Measurements from ENCODE around the gene SMAD7. TPM values are rescaled to one million over a fixed set of nuclear protein-coding genes. Genes with fewer than 3 reads are reported as not detected.

SMAD7 gene
- total and polyA plus RNA-seq, 2 experiments from 2014 or later, result 11.8 to 29.8 TPM

DNA sequence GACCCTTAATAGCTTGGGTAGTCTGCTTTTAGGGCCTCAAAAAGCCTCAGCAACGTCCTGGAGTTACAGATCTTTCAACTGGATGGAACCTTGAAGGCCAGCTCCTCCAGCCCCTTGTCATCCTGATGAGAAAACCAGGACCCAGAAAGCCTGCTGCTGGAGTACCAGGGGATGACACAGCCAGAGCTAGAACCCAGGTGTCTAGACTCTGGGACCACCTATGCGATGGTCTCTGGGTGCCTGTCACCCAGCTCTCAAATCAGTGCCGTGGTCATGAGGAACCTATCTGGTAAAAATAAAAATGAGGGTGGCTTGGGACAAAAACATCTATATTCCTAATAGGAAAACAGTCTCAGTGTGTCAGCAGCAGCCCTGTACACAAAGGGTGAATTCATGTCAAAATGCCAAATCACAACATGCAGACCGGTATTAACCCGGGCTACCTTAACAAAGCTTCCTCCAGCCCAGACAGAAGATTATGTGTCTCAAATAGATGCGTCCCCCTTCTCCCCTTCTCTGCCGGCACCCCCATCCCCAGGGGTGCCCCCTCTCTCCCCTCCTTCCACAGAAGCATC, 28.5 kb downstream of the SMAD7 start:
- Histone ChIP-seq H4K20me1 (replicated peaks; ENCODE audit: insufficient read depth) (peaks cover 32% of the 10 kb centered on the region), H2AFZ (no peak overlapping the region), H3K9me2 (ENCODE audit: insufficient read depth) (no peaks in the 10 kb centered on the region), H3F3A (replicated peaks; ENCODE audit: low read depth) (peaks cover 15% of the 10 kb centered on the region), H3K27me3 (ENCODE audit: insufficient read depth) (no peaks in the 10 kb centered on the region), H3K27ac (ENCODE audit: low read depth) (peak overlapping the region; percentile 63; the same call in 1 of the 2 replicates), H3K4me3 (no peak overlapping the region), H3K36me3 (ENCODE audit: insufficient read depth) (no peaks in the 10 kb centered on the region), H3K79me2 (replicated peaks; ENCODE audit: insufficient read depth) (peaks cover 71% of the 10 kb centered on the region), H3K4me2 (no peak overlapping the region), H3K4me1 (ENCODE audit: insufficient read depth) (peaks cover 39% of the 10 kb centered on the region)
- Mint-ChIP-seq H3K4me1 (peaks cover 64% of the 10 kb centered on the region), H3K36me3 (ENCODE audit: low read depth) (peaks cover 34% of the 10 kb centered on the region), H3K27ac (no peak overlapping the region), H3K27me3 (ENCODE audit: insufficient read depth, low read depth, poor library complexity) (peaks cover 14% of the 10 kb centered on the region), H3K9me3 (0 out of 3 replicates have a peak, but pooled peaks cover 3% of the 10 kb centered on the region), H3K4me3 (no peak overlapping the region)
- TF ChIP-seq, protein P1, sequence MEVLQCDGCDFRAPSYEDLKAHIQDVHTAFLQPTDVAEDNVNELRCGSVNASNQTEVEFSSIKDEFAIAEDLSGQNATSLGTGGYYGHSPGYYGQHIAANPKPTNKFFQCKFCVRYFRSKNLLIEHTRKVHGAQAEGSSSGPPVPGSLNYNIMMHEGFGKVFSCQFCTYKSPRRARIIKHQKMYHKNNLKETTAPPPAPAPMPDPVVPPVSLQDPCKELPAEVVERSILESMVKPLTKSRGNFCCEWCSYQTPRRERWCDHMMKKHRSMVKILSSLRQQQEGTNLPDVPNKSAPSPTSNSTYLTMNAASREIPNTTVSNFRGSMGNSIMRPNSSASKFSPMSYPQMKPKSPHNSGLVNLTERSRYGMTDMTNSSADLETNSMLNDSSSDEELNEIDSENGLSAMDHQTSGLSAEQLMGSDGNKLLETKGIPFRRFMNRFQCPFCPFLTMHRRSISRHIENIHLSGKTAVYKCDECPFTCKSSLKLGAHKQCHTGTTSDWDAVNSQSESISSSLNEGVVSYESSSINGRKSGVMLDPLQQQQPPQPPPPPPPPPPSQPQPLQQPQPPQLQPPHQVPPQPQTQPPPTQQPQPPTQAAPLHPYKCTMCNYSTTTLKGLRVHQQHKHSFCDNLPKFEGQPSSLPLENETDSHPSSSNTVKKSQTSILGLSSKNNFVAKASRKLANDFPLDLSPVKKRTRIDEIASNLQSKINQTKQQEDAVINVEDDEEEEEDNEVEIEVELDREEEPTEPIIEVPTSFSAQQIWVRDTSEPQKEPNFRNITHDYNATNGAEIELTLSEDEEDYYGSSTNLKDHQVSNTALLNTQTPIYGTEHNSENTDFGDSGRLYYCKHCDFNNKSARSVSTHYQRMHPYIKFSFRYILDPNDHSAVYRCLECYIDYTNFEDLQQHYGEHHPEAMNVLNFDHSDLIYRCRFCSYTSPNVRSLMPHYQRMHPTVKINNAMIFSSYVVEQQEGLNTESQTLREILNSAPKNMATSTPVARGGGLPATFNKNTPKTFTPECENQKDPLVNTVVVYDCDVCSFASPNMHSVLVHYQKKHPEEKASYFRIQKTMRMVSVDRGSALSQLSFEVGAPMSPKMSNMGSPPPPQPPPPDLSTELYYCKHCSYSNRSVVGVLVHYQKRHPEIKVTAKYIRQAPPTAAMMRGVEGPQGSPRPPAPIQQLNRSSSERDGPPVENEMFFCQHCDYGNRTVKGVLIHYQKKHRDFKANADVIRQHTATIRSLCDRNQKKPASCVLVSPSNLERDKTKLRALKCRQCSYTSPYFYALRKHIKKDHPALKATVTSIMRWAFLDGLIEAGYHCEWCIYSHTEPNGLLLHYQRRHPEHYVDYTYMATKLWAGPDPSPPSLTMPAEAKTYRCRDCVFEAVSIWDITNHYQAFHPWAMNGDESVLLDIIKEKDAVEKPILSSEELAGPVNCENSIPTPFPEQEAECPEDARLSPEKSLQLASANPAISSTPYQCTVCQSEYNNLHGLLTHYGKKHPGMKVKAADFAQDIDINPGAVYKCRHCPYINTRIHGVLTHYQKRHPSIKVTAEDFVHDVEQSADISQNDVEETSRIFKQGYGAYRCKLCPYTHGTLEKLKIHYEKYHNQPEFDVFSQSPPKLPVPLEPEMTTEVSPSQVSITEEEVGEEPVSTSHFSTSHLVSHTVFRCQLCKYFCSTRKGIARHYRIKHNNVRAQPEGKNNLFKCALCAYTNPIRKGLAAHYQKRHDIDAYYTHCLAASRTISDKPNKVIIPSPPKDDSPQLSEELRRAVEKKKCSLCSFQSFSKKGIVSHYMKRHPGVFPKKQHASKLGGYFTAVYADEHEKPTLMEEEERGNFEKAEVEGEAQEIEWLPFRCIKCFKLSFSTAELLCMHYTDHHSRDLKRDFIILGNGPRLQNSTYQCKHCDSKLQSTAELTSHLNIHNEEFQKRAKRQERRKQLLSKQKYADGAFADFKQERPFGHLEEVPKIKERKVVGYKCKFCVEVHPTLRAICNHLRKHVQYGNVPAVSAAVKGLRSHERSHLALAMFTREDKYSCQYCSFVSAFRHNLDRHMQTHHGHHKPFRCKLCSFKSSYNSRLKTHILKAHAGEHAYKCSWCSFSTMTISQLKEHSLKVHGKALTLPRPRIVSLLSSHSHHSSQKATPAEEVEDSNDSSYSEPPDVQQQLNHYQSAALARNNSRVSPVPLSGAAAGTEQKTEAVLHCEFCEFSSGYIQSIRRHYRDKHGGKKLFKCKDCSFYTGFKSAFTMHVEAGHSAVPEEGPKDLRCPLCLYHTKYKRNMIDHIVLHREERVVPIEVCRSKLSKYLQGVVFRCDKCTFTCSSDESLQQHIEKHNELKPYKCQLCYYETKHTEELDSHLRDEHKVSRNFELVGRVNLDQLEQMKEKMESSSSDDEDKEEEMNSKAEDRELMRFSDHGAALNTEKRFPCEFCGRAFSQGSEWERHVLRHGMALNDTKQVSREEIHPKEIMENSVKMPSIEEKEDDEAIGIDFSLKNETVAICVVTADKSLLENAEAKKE (CRISPR knock-in tag; IDR thresholded peaks at IDR 0.05), result no peak
- no peak for DNase-seq (ENCODE audit: low spot score)
- ATAC-seq, result no peak

DNA sequence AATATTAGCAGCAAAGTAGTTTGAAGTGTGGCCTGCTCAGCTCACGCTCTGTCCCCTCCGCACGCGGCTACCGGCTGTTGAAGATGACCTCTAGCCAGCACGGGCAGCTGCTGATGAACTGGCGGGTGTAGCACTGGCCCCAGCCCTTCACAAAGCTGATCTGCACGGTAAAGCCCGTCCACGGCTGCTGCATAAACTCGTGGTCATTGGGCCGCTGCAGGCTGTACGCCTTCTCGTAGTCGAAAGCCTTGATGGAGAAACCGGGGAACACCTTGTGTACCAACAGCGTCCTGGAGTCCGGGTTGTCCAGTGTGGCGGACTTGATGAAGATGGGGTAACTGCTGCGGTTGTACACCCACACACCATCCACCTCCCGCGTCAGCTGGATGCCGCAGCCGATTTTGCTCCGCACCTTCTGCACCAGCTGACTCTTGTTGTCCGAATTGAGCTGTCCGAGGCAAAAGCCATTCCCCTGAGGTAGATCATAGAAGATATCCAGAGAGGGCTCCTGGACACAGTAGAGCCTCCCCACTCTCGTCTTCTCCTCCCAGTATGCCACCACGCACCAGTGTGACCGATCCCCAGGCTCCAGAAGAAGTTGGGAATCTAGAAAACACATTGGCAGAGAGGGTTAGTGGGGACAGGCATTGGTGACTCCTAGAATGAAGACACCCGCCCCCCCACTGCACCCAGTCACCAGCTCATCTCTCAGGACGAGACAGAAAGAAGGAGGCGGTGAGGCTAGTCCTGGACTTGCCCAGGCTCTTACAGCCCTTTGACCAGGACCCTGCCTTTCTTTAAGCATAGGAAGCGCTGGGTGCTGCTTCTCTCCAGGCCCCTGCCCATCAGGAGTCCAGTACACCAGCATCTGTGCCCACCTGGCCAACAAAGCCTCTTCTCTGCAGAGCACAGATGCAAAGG, 29.2 kb downstream of the SMAD7 start:
- Mint-ChIP-seq H3K4me3 (no peak overlapping the region), H3K27ac (no peak overlapping the region), H3K36me3 (ENCODE audit: low read depth) (peaks cover 34% of the 10 kb centered on the region), H3K9me3 (0 out of 3 replicates have a peak, but pooled peaks cover 3% of the 10 kb centered on the region), H3K27me3 (ENCODE audit: insufficient read depth, low read depth, poor library complexity) (peaks cover 12% of the 10 kb centered on the region), H3K4me1 (peaks cover 56% of the 10 kb centered on the region)
- Histone ChIP-seq H2AFZ (no peak overlapping the region), H3F3A (replicated peaks; ENCODE audit: low read depth) (peaks cover 19% of the 10 kb centered on the region), H3K27me3 (ENCODE audit: insufficient read depth) (no peaks in the 10 kb centered on the region), H3K4me2 (no peak overlapping the region), H3K9me2 (ENCODE audit: insufficient read depth) (no peaks in the 10 kb centered on the region), H3K4me3 (no peak overlapping the region), H3K27ac (ENCODE audit: low read depth) (no peak overlapping the region), H3K36me3 (ENCODE audit: insufficient read depth) (no peaks in the 10 kb centered on the region), H3K4me1 (ENCODE audit: insufficient read depth) (peaks cover 32% of the 10 kb centered on the region), H4K20me1 (replicated peaks; ENCODE audit: insufficient read depth) (peaks cover 28% of the 10 kb centered on the region), H3K79me2 (replicated peaks; ENCODE audit: insufficient read depth) (peaks cover 63% of the 10 kb centered on the region)
- ATAC-seq (no peak), DNase-seq (ENCODE audit: low spot score) (no peak)
- TF ChIP-seq EZH2 (IDR thresholded peaks at IDR 0.05; ENCODE audit: low read depth, unreplicated experiment), result no peak
- no peak for TF ChIP-seq JUNB (IDR thresholded peaks at IDR 0.05; ENCODE audit: unreplicated experiment)
- TF ChIP-seq POLR2AphosphoS5 (IDR thresholded peaks at IDR 0.05; ENCODE audit: low read depth), result no peak
- no peak for TF ChIP-seq STAT1 (IDR thresholded peaks at IDR 0.05; ENCODE audit: unreplicated experiment)
- TF ChIP-seq EZH2phosphoT487 (IDR thresholded peaks at IDR 0.05; ENCODE audit: unreplicated experiment), result no peak
